Measurements from ENCODE around the gene CDC42BPA. TPM values are rescaled to one million over a fixed set of nuclear protein-coding genes. Genes with fewer than 3 reads are reported as not detected.

Gene CDC42BPA
- total and polyA plus RNA-seq, 2 donors from 2014 or later: 11.2 to 60.7 TPM

DNA sequence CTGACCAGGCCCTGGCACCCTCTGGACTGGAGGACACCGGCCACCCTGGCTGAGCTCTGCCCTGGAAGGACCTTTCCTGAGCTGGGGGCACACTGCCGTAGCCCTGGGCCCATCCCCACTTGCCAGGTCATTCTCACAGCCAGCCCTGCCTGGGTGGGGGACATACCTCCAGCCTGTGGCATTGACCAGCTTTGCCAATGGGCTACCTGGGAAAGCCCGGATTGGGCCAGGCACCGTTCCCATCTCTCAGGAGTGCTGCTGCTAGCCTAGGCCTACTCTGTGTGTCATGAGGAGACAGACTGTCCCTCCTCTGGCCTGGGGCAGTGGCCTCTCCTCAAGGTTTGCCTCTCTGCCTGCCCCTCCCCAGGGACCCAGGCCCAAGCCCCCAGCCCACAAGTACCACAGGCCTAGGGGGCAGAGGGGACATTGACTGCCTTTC lies 338.2 kb downstream of the CDC42BPA start:
- no peak for TF ChIP-seq CTCF (IDR thresholded peaks at IDR 0.05; ENCODE audit: borderline replicate concordance, extremely low read depth, insufficient read depth)
- Histone ChIP-seq H3K4me3 (ENCODE audit: low read length in 3 of 3) (no peak overlapping the region), H3K9me3 (ENCODE audit: control insufficient read depth in 2 of 3, insufficient read depth in 1 of 3, low read length in 3 of 3) (no peaks in the 10 kb centered on the region), H3K36me3 (ENCODE audit: control insufficient read depth in 2 of 3, insufficient read depth in 3 of 3, low read length in 3 of 3) (no peaks in the 10 kb centered on the region), H3K27ac (ENCODE audit: low read depth in 2 of 2, low read length in 2 of 2) (no peak overlapping the region), H3K4me1 (ENCODE audit: control insufficient read depth in 2 of 3, insufficient read depth in 2 of 3, low read depth in 1 of 3, low read length in 3 of 3) (peaks cover 0 to 6% (median 3%) of the 10 kb centered on the region in 3 donors), H3K27me3 (ENCODE audit: control insufficient read depth, insufficient read depth, low read length) (no peaks in the 10 kb centered on the region), H3K9ac (ENCODE audit: low read length in 3 of 3) (no peak overlapping the region)
- intact Hi-C loops (cut with DNase I): no loop called here
- FAIRE-seq: no peak
- peak in 1 of 5 donors; percentile 63 for DNase-seq

DNA sequence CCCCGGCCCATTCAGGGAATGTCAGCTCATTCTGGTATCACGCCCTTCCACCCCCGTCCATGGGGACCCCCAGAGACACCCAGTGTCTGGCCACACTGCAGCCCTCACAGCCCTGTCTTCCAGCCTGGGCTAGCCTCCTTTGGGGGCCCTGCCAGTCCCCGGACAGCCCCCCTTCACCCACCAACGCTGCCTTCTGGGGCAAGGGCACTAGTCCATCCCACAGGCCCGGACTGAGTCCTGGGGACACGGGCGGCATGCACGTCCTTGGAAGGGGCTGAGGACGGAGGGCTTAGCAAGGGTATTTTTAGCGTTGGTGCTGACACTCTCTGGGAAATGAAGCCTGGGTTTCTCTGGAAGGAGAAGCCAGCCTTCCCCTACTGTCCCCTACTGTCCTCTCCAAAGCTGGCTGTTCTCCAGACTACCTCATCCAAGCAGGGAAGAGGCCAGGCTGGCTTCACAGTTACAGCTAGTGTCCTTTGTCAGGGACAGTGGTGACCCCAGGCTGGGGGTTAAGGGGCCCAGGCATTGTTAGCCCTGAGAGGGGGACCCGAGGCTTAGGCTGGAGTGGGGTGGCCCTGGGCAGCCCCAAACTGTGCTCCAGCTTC lies 338.7 kb downstream of the CDC42BPA start:
- Histone ChIP-seq H3K4me1 (ENCODE audit: control insufficient read depth in 2 of 3, insufficient read depth in 2 of 3, low read depth in 1 of 3, low read length in 3 of 3) (peaks cover 0 to 9% (median 7%) of the 10 kb centered on the region in 3 donors), H3K4me3 (ENCODE audit: low read length in 3 of 3) (no peak overlapping the region), H3K27me3 (ENCODE audit: control insufficient read depth, insufficient read depth, low read length) (no peaks in the 10 kb centered on the region), H3K36me3 (ENCODE audit: control insufficient read depth in 2 of 3, insufficient read depth in 3 of 3, low read length in 3 of 3) (no peaks in the 10 kb centered on the region), H3K9me3 (ENCODE audit: control insufficient read depth in 2 of 3, insufficient read depth in 1 of 3, low read length in 3 of 3) (no peaks in the 10 kb centered on the region), H3K27ac (ENCODE audit: low read depth in 2 of 2, low read length in 2 of 2) (no peak overlapping the region), H3K9ac (ENCODE audit: low read length in 3 of 3) (no peak overlapping the region)
- TF ChIP-seq CTCF (IDR thresholded peaks at IDR 0.05; ENCODE audit: borderline replicate concordance, extremely low read depth, insufficient read depth): no peak
- no peak for FAIRE-seq
- peak in 1 of 5 donors; percentile 66 for DNase-seq
- intact Hi-C loops (cut with DNase I): no loop called here

DNA sequence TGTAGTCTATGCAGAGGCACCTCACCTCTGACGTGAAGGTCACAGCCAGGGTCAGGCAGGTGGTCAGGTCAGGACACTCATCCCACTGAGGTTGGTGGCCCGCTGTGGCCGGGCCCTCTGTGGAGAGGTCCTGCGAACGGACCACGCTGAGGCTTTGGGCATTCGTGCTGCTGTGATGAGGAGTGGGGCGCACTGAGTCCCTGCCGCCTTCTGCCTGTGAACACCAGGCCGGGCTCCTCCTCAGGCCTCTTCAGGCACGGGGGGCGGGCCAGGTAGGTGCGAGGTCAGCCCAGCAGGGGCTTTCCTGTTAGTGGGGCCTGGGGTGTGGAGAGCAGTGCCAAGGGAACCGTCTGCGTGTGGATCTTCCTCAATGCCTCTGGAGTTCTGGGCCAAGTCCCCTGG lies 339.2 kb downstream of the CDC42BPA start:
- DNase-seq: peak in 1 of 5 donors; percentile 60

More for the DNA sequence above, 339.2 kb downstream of the CDC42BPA start:
- FAIRE-seq: no peak
- Histone ChIP-seq H3K4me3 (ENCODE audit: low read length in 3 of 3) (no peak overlapping the region), H3K9ac (ENCODE audit: low read length in 3 of 3) (no peak overlapping the region), H3K4me1 (ENCODE audit: control insufficient read depth in 2 of 3, insufficient read depth in 2 of 3, low read depth in 1 of 3, low read length in 3 of 3) (peaks cover 0 to 14% (median 12%) of the 10 kb centered on the region in 3 donors), H3K36me3 (ENCODE audit: control insufficient read depth in 2 of 3, insufficient read depth in 3 of 3, low read length in 3 of 3) (no peaks in the 10 kb centered on the region), H3K9me3 (ENCODE audit: control insufficient read depth in 2 of 3, insufficient read depth in 1 of 3, low read length in 3 of 3) (no peaks in the 10 kb centered on the region), H3K27me3 (ENCODE audit: control insufficient read depth, insufficient read depth, low read length) (no peaks in the 10 kb centered on the region), H3K27ac (ENCODE audit: low read depth in 2 of 2, low read length in 2 of 2) (no peak overlapping the region)
- no peak for TF ChIP-seq CTCF (IDR thresholded peaks at IDR 0.05; ENCODE audit: borderline replicate concordance, extremely low read depth, insufficient read depth)
- intact Hi-C loops (cut with DNase I): no loop called here
